Measurements from ENCODE around the gene NFATC2. TPM values are rescaled to one million over a fixed set of nuclear protein-coding genes. Genes with fewer than 3 reads are reported as not detected.
A peak's percentile ranks its signal among the peaks of the same experiment; 100 is the strongest.

The NFATC2 gene
- total RNA-seq, 1 experiment from 2014 or later = 0.07 TPM

DNA sequence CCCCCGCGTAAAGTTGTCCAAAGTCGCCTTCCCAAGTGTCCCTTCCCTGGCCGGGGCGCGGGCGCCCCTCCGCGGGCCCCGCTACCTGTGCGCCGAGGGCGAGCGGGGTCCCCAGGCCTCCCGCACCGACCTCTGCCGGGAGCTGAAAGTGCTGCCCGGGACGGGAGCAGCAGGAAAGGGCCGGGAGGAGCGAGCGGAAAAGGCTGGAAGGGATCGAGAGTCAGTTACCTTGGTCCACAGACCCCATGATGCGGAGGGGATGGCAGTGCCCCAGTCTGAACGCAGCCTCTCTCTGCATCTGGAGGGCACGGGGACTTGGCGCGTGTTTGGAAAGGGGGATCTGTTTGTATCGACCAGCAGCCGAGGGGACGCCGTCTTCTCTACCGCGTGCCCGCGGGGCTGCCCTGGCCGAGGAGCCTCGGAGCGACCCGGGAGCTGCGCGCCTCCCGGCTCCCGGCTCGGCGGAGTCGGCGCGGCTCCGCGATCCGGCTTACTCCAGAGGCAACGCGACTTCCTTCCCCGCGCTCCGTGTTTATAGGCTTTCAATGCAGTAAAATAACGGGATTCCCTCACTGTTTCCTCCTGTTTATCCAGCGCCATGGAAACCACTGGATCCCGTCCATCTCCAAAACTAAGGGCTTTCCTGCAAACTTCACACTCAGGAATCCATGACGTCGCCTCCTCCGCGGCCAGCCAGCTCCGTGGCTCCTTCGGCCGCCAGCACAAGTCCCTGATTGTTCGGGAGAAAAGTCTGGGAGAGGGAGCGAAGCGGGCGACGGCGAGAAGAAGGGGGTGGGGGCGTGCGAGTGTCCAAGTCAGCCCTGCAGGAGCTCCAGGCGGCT, 20.0 kb upstream of the NFATC2 start:
- no TSS peak for BruUV-seq (replicated peaks)
- intact Hi-C loops (cut with micrococcal nuclease) = no loop called here
- POLR2A ChIA-PET = interaction anchor here (0.7 to 1.6 kb wide), 6 partner anchors 8 to 211 kb away, joined by 3 to 7 read pairs (median 3); no protein-coding TSS in a partner anchor
- H3K36me3 Mint-ChIP-seq (ENCODE audit: insufficient read depth, unreplicated experiment) = no peaks in the 10 kb centered on the region
- H3K4me1 Mint-ChIP-seq (ENCODE audit: insufficient read depth, unreplicated experiment) = peaks cover 12% of the 10 kb centered on the region
- peaks cover 32% of the 10 kb centered on the region for H3K27me3 Mint-ChIP-seq (ENCODE audit: insufficient read depth, unreplicated experiment)
- CTCF ChIA-PET = interaction anchor here (0.5 to 1.5 kb wide), 8 partner anchors 8 to 582 kb away, joined by 3 to 5 read pairs (median 3); no protein-coding TSS in a partner anchor
- peak overlapping the region; percentile 69 for H3K4me3 Mint-ChIP-seq (ENCODE audit: unreplicated experiment)
- TF ChIP-seq, protein P1, sequence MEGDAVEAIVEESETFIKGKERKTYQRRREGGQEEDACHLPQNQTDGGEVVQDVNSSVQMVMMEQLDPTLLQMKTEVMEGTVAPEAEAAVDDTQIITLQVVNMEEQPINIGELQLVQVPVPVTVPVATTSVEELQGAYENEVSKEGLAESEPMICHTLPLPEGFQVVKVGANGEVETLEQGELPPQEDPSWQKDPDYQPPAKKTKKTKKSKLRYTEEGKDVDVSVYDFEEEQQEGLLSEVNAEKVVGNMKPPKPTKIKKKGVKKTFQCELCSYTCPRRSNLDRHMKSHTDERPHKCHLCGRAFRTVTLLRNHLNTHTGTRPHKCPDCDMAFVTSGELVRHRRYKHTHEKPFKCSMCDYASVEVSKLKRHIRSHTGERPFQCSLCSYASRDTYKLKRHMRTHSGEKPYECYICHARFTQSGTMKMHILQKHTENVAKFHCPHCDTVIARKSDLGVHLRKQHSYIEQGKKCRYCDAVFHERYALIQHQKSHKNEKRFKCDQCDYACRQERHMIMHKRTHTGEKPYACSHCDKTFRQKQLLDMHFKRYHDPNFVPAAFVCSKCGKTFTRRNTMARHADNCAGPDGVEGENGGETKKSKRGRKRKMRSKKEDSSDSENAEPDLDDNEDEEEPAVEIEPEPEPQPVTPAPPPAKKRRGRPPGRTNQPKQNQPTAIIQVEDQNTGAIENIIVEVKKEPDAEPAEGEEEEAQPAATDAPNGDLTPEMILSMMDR (IDR thresholded peaks at IDR 0.05; ENCODE audit: unreplicated experiment) = no peak
- H3K9me3 Mint-ChIP-seq (ENCODE audit: unreplicated experiment) = no peaks in the 10 kb centered on the region
- peak; percentile 70 for DNase-seq (ENCODE audit: unreplicated experiment)
- peak overlapping the region; percentile 52 for H3K27ac Mint-ChIP-seq (ENCODE audit: low read depth, unreplicated experiment)

DNA sequence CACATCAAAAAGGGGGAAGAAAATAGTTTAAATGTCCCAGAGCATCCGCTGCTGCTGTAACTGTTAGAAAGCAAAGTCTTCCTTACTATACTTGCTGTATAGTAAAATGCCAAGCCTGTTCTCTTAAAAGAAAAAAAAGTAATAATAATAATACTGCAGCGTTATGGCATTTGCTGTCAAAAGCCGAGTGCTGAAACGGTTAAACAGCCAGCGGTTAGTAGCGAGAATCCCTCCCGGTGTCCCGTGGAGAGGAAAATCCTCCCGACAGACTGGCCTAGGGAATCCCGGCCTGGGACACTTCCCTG, 19.5 kb upstream of the NFATC2 start:
- TF ChIP-seq, protein P1 (IDR thresholded peaks at IDR 0.05; ENCODE audit: unreplicated experiment) = no peak
- peaks cover 12% of the 10 kb centered on the region for H3K4me1 Mint-ChIP-seq (ENCODE audit: insufficient read depth, unreplicated experiment)
- no peaks in the 10 kb centered on the region for H3K36me3 Mint-ChIP-seq (ENCODE audit: insufficient read depth, unreplicated experiment)
- DNase-seq (ENCODE audit: unreplicated experiment) = no peak
- CTCF ChIA-PET = interaction anchor here (0.5 to 1.2 kb wide), 4 partner anchors 10 to 472 kb away, joined by 3 to 5 read pairs (median 3); no protein-coding TSS in a partner anchor
- no peaks in the 10 kb centered on the region for H3K9me3 Mint-ChIP-seq (ENCODE audit: unreplicated experiment)
- peaks cover 30% of the 10 kb centered on the region for H3K27me3 Mint-ChIP-seq (ENCODE audit: insufficient read depth, unreplicated experiment)
- intact Hi-C loops (cut with micrococcal nuclease) = no loop called here
- peak overlapping the region; percentile 52 for H3K27ac Mint-ChIP-seq (ENCODE audit: low read depth, unreplicated experiment)
- POLR2A ChIA-PET = interaction anchor here (0.7 kb wide), 1 partner anchor 211 kb away, joined by 3 read pairs; no protein-coding TSS in a partner anchor
- peak overlapping the region; percentile 69 for H3K4me3 Mint-ChIP-seq (ENCODE audit: unreplicated experiment)
- TSS peak; percentile 61 for BruUV-seq (replicated peaks)

DNA sequence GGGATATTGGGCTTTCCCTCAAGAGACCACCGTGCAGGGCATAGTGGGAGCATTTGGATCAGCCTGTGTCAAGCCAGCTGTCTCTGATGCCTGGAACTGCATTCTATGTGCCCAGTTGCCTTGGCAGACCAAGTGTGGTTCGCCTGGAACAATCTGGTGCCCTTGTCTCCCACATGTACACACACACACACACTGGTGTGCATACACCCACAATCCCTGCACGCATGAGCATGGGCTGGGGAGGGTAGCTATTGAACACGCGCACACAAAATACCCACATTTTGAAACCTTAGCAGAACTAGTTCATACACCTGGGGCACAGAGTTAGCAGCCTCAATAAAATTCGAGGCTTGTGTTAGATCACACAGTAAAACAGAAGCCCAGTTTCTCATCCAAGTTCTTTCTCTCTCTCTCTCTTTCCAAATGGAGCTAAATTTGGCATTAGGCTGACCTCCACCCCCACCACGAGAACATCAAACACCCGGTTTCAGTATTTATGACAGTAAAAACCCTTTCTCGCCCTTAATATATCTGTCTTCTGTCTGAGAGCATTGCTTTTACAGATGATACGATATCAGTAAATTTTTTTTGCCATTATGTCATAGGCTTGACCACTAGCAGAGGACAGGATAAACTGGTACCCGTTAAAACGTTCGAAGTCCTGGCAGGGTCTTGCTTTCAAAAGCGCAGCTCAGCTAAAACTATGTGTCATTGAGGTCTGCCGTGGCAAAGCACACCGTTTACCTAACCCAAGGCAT, 18.2 kb upstream of the NFATC2 start:
- POLR2A ChIA-PET = interaction anchor here (0.7 kb wide), 1 partner anchor 1120 kb away, joined by 3 read pairs; no protein-coding TSS in a partner anchor
- no peak overlapping the region for H3K4me3 Mint-ChIP-seq (ENCODE audit: unreplicated experiment)
- H3K27ac Mint-ChIP-seq (ENCODE audit: low read depth, unreplicated experiment) = no peak overlapping the region
- peaks cover 30% of the 10 kb centered on the region for H3K27me3 Mint-ChIP-seq (ENCODE audit: insufficient read depth, unreplicated experiment)
- intact Hi-C loops (cut with micrococcal nuclease) = no loop called here
- H3K36me3 Mint-ChIP-seq (ENCODE audit: insufficient read depth, unreplicated experiment) = no peaks in the 10 kb centered on the region
- CTCF ChIA-PET = interaction anchor here (0.8 kb wide), 1 partner anchor 10 kb away, joined by 3 read pairs; no protein-coding TSS in a partner anchor
- H3K4me1 Mint-ChIP-seq (ENCODE audit: insufficient read depth, unreplicated experiment) = peaks cover 12% of the 10 kb centered on the region
- no peaks in the 10 kb centered on the region for H3K9me3 Mint-ChIP-seq (ENCODE audit: unreplicated experiment)
- BruUV-seq (replicated peaks) = no TSS peak
- DNase-seq (ENCODE audit: unreplicated experiment) = no peak
- TF ChIP-seq, protein P1 (IDR thresholded peaks at IDR 0.05; ENCODE audit: unreplicated experiment) = no peak

DNA sequence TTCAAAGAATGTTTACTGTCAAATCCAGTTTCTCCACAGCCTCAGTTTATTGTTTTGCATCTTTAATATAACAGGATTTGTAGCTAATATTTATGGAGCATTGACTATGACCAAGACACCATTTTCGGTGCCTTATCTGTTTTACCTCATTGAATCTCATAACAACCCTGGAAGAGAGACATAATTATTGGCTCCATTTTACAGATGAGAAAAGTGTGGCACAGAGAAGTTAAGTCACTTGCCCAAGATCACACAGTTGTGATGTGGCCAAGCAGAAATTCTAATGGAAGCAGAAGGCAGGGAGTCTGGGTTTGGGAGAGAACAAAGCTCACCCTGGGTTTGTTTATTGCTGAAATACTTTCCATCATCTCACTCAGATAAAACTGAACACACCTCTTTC, 17.5 kb upstream of the NFATC2 start:
- CTCF ChIA-PET = interaction anchor here (0.8 kb wide), 1 partner anchor 11 kb away, joined by 3 read pairs; no protein-coding TSS in a partner anchor
- POLR2A ChIA-PET = no interaction called here

More for the DNA sequence above, 17.5 kb upstream of the NFATC2 start:
- H3K27ac Mint-ChIP-seq (ENCODE audit: low read depth, unreplicated experiment) = no peak overlapping the region
- peaks cover 30% of the 10 kb centered on the region for H3K27me3 Mint-ChIP-seq (ENCODE audit: insufficient read depth, unreplicated experiment)
- no TSS peak for BruUV-seq (replicated peaks)
- no peak overlapping the region for H3K4me3 Mint-ChIP-seq (ENCODE audit: unreplicated experiment)
- TF ChIP-seq, protein P1 (IDR thresholded peaks at IDR 0.05; ENCODE audit: unreplicated experiment) = no peak
- H3K4me1 Mint-ChIP-seq (ENCODE audit: insufficient read depth, unreplicated experiment) = peaks cover 12% of the 10 kb centered on the region
- no peaks in the 10 kb centered on the region for H3K9me3 Mint-ChIP-seq (ENCODE audit: unreplicated experiment)
- no peak for DNase-seq (ENCODE audit: unreplicated experiment)
- intact Hi-C loops (cut with micrococcal nuclease) = no loop called here
- H3K36me3 Mint-ChIP-seq (ENCODE audit: insufficient read depth, unreplicated experiment) = no peaks in the 10 kb centered on the region
